WERI-Rb-1 (cell line): Measurements from ENCODE around the gene RASSF7.
A peak's percentile ranks its signal among the peaks of the same experiment; 100 is the strongest.

Source experiments
- DNase-seq: peaks from one replicate; pipeline ENCODE4 v3.0.0-alpha.2; 2020
- H3K27ac ChIP-seq: fragments of 250-450 bp; sonication (Bioruptor Pico); 2 replicates; pipeline ENCODE4 v1.5.1; 2020; ENCODE audit warnings: mild to moderate bottlenecking, moderate library complexity
- H3K27me3 ChIP-seq: fragments of 250-450 bp; sonication (Bioruptor Pico); 2 replicates; pipeline ENCODE4 v1.5.1; 2021; ENCODE audit warnings: mild to moderate bottlenecking, low read depth, moderate library complexity; ENCODE audit not compliant: insufficient read depth, severe bottlenecking
- H3K36me3 ChIP-seq: fragments of 250-450 bp; sonication (Bioruptor Pico); 2 replicates; pipeline ENCODE4 v1.5.1; 2020; ENCODE audit warnings: mild to moderate bottlenecking, moderate library complexity
- H3K4me3 ChIP-seq: 2 replicates; pipeline ENCODE4 v1.5.1; 2011; ENCODE audit warnings: low read depth, mild to moderate bottlenecking, control low read depth, low read length
- H3K9me3 ChIP-seq: fragments of 250-450 bp; sonication (Bioruptor Pico); 2 replicates; pipeline ENCODE4 v1.5.1; 2021; ENCODE audit warnings: mild to moderate bottlenecking, moderate library complexity; ENCODE audit not compliant: severe bottlenecking
- CTCF ChIP-seq: IDR thresholded peaks from 2 replicates; pipeline ENCODE4 v1.5.1; 2011; ENCODE audit warnings: low read depth, mild to moderate bottlenecking, control low read depth, inconsistent platforms, low read length

The RASSF7 gene

GRCh38 chr11:532986-533585 is 27.7 kb upstream of the RASSF7 start:
- Histone ChIP-seq H3K27me3 (no peaks in the 10 kb centered on the region), H3K9me3 (peaks cover 2% of the 10 kb centered on the region), H3K4me3 (no peak overlapping the region), H3K27ac (no peak overlapping the region), H3K36me3 (peaks cover 32% of the 10 kb centered on the region)
- TF ChIP-seq CTCF: no peak
- DNase-seq: no peak

- H3K4me3 ChIP-seq: peak overlapping the region; percentile 91
- no peak for TF ChIP-seq CTCF
- peaks cover 32% of the 10 kb centered on the region for H3K36me3 ChIP-seq
- no peaks in the 10 kb centered on the region for H3K27me3 ChIP-seq
- DNase-seq: no peak
- no peak overlapping the region for H3K27ac ChIP-seq
- peaks cover 2% of the 10 kb centered on the region for H3K9me3 ChIP-seq
Measured at GRCh38 chr11:533586-534395, 27.0 kb upstream of the RASSF7 start.

GRCh38 chr11:534396-535209 is 26.2 kb upstream of the RASSF7 start:
- no peaks in the 10 kb centered on the region for H3K27me3 ChIP-seq
- H3K36me3 ChIP-seq: peaks cover 32% of the 10 kb centered on the region
- H3K27ac ChIP-seq: peak overlapping the region; percentile 70
- H3K9me3 ChIP-seq: peaks cover 2% of the 10 kb centered on the region
- no peak for TF ChIP-seq CTCF
- H3K4me3 ChIP-seq: peak overlapping the region; percentile 91
- peak; percentile 16 for DNase-seq

- H3K36me3 ChIP-seq: peaks cover 32% of the 10 kb centered on the region
- no peaks in the 10 kb centered on the region for H3K27me3 ChIP-seq
- TF ChIP-seq CTCF: 0 out of 2 replicates have a peak, but pooled peaks have one; percentile 7
- peaks cover 2% of the 10 kb centered on the region for H3K9me3 ChIP-seq
- no peak overlapping the region; the same call in 1 of the 2 replicates for H3K27ac ChIP-seq
- no peak for DNase-seq
- peak overlapping the region; percentile 91 for H3K4me3 ChIP-seq
Measured at GRCh38 chr11:535210-535518, 25.6 kb upstream of the RASSF7 start.

GRCh38 chr11:535519-536454 is 25.0 kb upstream of the RASSF7 start, which contains the start of gene HRAS:
TSS of gene HRAS (minus strand) at chr11:535576.
- DNase-seq: peak; percentile 92
- no peak for TF ChIP-seq CTCF
- H3K9me3 ChIP-seq: peaks cover 2% of the 10 kb centered on the region
- peaks cover 32% of the 10 kb centered on the region for H3K36me3 ChIP-seq
- peak within 1 kb of the TSS; percentile 75 for H3K27ac ChIP-seq
- no peaks in the 10 kb centered on the region for H3K27me3 ChIP-seq
- peak within 1 kb of the TSS; percentile 91 for H3K4me3 ChIP-seq
